Activated CD8-positive, alpha-beta memory T cell treated with anti-CD3 and anti-CD28 coated beads, Interleukin-2, amount 50 U/mL, for 24 hours (primary cell): ENCODE results near the gene PAX8.
A peak's percentile ranks its signal among the peaks of the same experiment; 100 is the strongest.

Source experiments
- DNase-seq: peaks from one replicate; pipeline ENCODE4 v3.0.0-alpha.2; 2020; ENCODE audit errors: extremely low read depth

Gene PAX8

DNA sequence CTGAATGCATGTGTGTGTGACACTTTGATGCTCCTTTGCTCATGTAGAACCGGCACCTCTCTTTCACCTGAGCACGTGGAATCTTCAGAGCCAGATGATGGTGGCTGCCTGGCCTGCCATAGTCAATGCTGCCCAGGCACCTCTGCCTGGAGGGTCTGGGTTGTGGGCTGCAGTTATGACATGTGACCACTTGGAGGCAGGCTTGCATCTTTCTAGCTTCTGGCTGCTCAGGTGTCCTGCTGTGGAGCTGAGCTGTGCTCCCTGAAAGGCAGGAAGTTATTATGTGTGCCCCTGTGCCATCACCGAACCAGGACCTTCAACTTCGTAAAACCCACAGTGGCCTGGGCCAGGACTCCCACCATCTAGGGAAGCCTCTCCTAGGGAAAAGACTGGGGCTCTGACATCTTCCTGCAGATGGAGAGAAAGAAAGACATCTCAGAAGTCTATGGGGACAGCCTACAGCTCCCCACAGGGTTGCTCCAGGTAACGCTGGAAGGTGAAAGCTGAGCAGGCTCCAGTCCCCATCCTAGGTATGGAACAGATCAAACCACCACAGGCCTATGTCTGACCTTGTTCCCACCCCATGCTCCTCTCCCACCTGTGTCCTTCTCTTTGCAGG, 74.7 kb downstream of the PAX8 start:
- peak; percentile 46 for DNase-seq

DNA sequence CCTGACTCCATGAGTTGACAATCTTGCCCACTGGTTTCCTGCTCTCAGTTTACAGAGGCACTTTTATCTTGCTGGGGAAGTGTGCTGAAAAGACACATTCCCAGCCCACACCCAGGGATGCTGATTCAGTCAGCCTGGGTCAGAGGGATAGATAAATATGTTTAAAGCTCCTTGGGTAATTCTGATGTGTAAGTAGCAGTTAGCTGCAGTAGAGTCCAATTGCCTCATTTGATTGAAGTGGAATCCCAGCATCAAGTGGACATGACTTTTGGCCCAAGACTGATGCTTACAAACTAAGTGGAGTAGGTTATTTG, 75.5 kb downstream of the PAX8 start:
- no peak for DNase-seq

DNA sequence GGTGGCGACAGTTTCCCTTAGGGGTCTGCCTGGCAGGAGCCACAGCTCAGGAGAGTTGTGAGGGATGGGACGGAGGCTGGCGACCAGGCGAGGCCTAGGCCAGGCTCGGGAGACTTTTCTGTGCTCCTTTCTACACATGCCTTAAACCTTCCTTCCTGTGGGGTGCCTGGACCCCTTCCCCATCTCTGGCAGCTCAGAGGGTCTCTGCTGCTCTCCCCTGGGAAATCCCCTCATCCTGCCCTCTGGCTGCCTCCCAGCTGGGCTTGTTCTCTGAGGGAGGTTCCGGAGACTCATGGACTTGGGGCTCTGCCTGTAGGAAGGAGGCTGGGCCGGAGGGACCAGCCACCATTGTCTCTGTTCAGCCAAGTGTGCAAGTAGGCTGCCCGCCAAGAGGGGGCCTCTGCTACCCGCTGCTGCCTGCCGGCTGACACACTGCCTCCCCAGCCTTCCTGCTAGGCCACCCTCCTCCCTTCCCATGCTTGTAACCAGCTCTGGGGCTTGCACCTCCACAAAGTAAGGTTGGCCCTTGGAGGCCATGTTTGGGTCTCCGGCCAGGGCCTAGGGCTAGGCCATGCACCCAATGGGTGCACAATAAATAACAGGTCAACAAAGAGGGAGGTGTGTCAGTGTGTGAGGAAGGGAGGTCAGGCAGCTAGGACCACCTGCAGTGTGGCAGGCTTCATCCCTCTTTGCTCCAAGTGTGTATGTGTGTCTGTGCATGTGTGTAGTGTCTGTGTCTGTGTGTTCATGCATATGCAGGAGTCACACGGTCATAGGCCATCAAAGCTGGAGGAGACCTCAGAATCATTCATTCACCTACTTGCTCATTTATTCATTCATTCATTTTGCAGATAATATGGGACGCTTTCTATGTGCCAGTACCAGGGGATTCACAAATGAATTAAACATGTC, 76.2 kb downstream of the PAX8 start:
- DNase-seq = no peak

DNA sequence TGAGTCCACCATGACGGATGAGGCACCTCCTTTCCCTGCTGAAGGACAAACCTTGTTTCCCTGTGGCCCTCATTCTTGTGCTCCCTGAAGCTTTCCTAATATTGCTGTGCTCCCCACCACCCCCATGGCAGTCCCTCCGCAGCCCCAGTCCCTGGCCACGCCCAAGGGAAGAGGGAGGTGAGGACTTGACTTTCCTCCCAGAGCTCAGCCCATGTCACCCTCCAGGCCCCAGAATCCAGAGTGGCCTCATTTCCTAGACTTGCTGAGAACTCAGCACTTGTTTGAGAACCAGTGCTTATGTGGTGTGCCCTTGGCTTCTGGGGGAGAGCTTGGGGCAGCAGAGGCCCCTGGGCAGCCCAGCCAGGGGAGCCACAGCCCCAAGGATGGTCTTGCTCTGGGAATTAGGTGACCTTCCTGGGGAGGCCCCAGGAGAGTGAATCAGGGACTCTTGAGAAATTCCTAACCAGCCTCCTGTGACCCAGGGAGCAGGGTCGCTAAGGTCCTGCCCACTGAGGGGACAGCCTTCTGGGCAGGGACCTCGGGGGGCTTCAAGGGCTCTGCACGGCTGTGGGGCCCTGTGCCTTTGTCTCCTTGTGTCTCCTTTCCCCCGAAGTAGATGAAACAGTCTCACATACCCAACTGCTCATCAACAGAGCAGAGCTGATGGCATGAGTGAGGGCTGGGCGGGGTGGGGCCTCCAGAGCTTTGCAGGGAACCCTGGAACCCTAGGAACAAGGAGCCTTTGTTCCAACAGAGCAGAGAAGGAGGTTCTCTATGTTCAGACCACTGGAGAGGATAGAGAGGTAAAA, 77.0 kb downstream of the PAX8 start:
- no peak for DNase-seq

DNA sequence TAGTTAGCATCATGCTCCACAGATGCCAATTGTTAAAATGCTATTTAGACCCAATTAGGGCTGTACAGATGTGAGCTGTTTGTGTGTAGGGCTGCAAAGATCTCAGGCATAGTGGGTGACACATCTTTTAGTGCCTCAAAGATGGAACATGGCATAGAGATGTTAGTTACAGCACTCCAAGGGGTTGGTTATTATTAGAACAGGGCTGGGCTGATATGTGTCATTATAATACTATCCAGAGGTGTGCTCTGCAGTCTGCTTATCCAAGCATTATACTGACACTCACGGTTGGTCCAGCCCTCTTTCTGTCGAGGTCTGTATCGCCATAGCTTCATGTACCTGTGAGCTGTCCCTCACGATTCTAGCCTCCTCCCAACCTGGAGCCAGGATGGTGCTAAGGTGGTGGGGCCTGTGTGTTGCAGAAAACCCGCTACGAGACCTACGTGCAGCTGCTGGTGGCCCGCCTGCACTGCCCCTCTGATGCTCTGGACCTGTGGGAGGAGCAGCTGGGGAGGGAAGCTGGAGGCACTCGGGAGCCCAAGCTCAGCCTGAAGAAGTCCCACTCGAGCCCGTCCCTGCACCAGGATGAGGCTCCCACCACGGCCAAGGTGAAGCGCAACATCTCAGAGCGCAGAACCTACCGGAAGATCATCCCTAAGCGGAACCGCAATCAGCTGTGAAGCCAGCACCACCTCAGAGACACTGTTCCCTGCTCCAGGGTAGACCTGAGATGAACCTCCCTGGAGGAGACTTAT, 77.8 kb downstream of the PAX8 start:
- no peak for DNase-seq

DNA sequence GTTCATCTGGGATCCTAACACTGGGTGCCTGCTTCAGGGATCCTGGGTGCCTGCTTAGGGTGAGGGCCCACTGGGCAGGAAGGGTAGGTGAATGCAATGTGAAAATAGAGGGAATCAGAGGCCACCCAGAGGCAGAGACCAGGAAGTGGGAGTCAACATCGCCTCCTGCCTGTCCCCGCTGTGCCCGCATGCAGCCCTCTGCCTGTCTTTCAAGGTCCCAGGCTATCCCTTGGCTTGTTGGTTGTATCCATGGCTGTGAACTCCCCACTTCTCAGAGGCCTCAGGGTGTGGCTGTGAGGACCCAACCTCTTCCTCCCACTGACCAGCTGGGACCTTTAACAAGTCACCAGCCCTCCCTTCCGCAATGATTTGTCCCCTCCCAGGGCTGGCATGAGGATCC, 78.5 kb downstream of the PAX8 start:
- DNase-seq = no peak

DNA sequence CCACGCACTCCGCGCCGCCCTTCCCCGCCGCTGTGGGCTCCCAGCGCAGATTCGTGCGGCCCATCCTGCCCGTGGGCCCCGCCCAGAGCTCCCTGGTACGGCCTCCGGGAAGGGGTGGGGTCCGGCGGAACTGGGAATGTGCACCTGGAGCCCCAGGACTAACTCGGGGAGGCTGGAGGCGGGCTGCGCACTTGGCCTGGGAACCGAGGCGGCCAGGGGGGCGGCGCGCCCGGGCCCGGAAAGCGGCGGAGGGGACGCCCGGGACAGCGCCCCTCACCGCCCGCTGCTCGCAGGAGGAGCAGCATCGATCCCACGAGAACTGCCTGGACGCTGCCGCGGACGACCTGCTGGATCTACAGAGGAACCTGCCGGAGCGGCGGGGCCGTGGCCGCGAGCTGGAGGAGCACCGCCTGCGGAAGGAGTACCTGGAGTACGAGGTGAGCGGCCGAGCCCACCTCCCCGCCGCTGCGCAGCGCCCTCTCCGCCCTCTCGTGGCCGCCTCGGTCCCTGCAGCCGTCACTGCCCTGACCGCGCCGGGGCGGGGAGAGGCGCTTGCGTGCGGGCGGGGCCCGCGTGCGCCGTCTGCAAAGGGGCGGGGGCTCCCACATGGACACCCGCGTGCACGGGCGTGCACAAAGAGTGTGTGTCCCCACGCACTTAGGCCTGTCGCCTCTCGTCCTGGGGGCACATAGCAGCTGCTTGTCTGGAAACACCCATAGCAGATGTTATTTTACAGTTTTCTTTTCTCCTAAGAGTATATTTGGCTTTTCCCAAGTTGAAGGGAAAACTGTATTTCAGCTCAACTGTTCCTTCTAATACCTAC, 79.7 kb downstream of the PAX8 start:
- peak; percentile 44 for DNase-seq

DNA sequence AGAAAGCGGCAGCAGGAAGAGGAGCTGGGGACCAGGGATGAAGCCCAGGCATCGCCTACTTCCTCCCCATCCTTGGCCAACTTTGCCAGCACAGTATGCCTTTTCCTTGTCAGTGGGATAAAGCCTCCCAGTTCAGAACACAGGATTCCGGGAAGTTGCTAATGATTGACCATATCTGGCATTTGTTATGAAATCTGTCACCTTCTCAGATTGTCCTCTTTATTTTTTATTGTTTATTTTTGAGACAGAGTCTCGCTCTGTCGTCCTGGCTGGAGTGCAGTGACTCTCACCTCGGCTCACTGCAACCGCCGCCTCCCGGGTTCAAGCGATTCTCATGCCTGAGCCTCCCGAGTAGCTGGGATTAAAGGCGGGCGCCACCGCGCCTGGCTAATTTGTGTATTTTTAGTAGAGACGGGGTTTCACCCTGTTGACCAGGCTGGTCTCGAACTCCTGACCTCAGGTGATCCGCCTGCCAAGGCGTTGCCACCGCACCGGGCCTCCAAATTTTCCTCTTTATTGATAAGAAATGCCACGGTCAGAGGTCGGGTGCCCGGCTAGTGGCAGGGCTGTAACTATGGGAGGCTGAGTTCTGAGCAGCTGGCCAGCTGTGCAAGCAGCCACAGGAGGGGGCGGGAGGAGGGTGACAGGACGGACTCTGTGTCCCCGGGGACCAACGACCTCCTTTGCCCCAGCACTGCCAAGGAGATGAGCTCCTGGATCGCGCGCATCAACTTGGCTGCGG, 80.5 kb downstream of the PAX8 start:
- no peak for DNase-seq

DNA sequence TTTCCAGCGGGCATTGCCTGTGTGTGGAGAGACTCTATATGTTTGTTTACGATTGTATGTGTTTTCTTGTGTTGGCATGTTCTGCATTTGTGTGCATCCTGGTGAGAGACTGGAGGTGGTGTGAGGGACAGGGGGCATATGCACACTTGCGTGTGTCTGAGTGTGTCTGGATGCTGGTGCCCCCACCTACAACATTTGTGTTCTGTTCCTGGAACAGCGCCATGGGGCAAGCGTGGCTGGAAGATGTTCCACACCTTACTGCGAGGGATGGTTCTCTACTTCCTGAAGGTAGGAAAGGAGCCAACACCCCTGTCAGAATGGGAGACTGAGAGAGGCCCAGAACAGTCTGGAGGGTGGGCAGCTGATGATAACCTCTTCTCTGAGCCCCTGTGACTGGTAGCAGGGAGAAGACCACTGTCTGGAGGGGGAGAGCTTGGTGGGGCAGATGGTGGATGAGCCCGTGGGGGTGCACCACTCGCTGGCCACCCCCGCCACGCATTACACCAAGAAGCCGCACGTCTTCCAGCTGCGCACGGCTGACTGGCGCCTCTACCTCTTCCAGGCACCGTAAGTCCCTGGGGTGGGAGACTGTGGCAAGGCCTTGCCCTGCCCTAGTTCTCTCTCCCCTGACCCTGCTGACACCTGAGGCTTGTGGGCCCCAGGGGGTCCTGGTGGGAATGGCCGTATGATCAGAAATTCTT, 81.2 kb downstream of the PAX8 start:
- DNase-seq = no peak

DNA sequence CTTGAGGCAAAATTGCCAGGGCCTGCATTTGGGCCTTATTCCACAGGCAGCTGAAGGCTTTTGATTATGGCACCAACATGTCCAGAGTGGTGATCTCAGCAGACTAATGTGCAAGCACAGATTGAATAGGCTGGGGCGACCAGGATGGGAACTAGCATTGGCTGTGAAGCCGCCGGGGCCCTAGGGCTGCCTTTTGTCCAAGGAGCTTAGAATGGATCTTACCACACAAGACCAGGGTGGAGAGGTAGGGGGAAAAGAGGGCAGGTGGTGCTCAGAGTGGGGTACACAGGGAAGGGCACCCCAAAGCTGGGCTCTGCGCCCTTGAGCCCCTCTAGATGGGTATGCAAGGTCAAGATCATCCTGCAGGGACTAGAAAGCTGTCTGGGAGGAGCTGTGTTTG, 81.9 kb downstream of the PAX8 start:
- DNase-seq = no peak

DNA sequence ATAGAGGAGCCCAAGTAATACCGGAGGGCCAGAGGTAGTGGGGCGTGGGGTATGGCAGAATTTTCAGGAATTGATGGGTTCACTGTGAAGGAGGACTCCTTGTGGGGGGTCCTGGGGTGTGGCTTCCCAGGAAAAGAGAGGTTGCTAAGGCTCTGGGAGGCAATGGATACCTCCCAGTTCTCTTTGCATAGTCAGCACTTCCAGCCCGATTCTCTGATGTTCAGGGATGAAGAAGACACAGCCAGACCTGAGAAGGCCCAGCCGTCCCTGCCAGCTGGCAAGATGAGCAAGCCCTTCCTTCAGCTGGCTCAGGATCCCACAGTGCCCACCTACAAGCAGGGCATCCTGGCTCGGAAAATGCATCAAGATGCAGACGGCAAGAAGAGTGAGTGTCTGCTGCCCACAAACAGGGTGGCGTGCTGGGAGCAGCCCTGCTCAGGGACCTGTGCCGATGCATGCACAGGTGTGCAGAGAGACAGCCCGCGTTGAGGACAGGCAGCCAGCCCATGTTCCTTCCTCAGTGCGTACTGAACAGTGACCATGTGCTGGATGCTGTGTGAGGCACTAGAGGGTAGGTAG, 82.7 kb downstream of the PAX8 start:
- no peak for DNase-seq

DNA sequence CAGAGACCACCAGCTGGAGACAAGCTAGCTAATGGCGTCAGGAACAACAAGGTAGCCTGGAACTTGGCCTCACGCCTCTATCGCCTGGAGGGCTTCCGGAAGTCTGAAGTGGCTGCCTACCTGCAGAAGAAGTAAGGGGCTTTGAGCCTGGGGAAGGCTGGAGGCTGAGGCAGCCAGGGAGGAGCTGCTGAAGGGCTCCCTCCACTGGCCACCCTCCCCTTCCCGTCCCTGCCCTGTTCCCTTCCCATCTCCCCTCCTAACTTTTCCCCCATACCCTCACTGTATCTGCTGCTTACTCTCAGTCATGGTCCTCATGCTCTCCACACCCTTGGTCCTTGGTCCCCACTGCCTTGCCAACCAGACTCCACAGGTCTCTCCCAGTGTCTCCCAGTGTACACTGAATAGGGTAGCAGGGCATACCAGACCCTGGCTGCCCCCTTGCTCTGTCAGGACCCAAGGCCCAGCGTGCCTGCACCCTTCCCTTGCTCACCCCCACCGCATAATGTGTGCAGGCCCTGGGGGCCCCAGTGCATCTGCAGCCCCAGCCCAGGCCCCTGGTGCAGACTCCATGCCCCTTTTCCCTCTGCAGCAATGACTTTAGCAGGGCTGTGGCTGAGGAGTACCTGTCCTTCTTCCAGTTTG, 86.1 kb downstream of the PAX8 start:
- DNase-seq = no peak

DNA sequence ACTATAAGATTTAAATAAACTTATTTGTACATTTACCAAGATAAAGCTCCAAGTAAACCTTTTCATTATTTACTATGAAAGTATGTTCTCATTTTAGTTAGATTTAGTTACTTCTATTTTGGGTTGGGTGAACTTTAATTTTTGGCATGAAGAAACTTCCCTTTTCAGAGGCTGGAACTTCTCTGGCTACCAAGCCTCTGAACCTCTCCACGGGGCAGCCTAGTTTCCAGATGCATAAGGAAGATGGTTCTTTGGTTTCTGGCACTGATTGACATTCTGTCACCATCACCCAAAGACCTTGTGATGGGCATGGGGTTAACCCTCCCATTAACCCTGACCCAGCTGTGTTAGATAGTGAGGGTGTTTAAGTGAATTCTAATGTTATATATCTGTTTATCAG, 87.8 kb downstream of the PAX8 start:
- DNase-seq = no peak

DNA sequence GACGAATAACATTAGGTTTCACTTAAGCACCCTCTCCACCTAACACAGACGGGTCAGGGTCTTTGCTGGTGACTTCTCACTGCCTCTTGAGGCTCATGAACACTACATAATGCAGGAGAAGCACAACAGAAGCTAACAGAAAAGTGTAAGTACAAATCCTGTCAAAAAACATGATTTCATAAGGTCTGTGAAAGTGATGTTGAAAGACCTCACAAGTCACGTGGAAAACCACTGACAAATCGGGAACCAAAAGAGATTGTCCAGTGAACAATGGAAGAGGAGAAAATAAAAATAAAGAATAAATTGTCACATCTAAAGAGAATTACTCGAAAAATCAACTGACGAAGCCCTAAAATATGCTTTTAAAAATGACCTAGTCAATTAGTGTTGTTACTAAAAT, 91.0 kb downstream of the PAX8 start:
- DNase-seq = no peak

DNA sequence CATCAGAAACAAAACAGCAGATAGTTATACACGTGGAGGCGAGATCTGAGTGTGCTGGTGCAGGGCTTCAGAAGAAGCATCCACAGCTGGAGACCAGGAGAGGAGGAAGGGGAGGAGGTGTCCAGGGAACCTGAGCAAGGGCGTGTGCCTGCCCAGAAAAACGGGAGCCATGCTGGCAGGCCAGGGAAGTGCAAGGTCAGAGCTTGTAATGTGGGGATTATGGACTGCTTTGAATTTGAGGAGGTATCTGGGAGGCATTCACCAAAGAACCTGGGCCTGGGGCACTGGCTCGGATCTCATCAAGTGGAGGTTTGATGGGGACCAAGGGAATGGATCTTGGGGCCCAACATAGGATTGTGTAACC, 92.3 kb downstream of the PAX8 start:
- DNase-seq = no peak

DNA sequence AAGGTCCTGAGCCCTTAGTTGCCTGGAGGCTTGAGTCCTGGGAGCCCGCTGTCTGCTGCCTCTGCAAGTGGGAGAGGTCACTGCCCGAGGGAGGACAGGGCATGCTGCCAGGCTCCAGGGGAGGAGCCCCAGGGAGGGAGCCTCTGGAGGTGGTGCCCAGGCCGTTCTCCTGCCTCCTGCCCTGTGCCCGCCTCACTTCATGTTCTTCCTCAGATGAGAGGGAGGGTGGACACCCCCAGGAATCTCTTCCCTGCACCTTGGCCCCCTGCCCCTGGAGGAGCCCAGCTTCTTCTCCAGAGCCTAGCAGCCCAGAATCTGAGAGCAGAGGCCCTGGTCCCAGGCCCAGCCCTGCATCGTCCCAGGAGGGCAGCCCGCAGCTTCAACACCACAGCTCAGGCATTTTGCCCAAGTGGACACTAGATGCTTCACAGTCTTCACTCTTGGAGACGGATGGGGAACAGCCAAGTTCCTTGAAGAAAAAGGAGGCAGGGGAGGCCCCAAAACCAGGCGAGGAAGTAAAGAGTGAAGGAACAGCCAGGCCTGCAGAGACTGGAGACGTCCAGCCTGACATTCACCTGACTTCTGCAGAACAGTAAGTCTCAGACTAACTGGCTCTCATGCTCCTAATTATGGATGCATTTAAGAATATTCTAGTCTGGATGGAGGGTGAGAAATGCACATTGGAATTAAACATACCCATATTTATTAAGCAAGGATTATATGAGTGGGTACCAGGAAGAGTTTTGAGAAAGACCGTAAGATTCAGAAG, 92.9 kb downstream of the PAX8 start:
- DNase-seq = no peak

DNA sequence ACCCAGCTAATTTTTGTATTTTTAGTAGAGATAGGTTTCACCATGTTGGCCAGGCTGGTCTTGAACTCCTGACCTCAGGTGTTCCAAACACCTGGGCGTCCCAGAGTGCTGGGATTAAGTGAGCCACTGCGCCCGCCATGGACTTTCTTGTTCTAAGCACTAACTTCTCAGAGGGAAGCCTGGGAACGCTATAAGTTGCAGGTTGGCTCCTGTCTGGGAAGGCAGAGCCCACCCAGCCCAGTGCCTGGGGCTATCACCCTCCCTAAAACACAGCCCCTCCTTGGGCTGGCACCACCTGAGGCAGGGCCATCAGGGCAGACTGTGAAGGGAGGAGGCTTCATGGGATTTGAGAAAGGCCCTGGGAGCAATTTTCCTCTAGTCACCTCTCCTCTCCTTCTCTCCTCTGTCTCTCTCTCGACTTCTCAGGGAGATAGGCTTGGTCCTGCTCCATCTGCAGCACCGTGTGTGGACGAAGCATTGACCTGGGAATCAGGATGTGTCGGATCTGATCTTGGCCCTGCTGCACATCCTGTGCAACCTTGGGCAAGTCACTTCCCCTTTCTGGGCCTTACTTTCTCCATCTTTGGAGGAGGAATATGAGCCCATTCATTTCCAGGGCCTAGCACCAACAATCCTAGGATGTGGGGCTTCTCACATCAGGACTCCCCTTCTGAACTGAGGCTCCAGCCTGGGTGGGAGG, 94.0 kb downstream of the PAX8 start:
- DNase-seq = no peak

DNA sequence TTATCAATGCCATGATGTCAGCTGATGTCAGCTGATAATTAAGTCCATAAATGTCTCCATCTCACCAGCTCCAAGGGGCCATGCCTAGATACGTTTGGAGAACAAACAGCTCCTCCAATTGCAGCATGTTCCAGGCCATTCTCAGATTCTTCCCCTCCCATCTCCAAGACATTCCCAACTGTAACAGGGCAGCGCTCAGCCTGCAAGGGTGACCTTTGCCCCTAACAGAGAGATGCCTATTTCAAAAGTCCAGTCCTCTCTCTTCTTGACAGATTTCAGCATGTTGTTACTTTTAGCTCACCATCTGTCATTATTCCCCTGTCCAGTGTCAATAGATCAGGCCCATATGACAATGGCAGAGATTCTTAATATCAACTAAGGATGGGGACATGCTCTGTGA, 95.0 kb downstream of the PAX8 start:
- DNase-seq = no peak
